ENCODE data around the gene KCNN4.

- no peak for TF ChIP-seq CTCF (conservative IDR thresholded peaks at IDR 0.05 in 1 of 2, IDR thresholded peaks at IDR 0.05 in 1 of 2; ENCODE audit: extremely low read depth in 1 of 2, insufficient read depth in 1 of 2, low read depth in 1 of 2, low read length in 2 of 2)
- no peak for TF ChIP-seq EZH2 (IDR thresholded peaks at IDR 0.05; ENCODE audit: borderline replicate concordance, low read length)
These were observed 29.1 kb downstream of the KCNN4 start for GRCh38 chr19:43751466-43752220.

All from mammary epithelial cell (primary cell).